Measurements from ENCODE around the gene BCOR.

BCOR gene

GRCh38 chrX:40084471-40085101 is 13.2 kb downstream of the BCOR start:
- DNase-seq (ENCODE audit: low read depth), result no peak

GRCh38 chrX:40083979-40084359 is 13.8 kb downstream of the BCOR start:
- DNase-seq (ENCODE audit: low read depth), result no peak

GRCh38 chrX:40083120-40083978 is 14.4 kb downstream of the BCOR start:
- no peak for DNase-seq (ENCODE audit: low read depth)

- no peak for DNase-seq (ENCODE audit: low read depth)
Observed at GRCh38 chrX:40082447-40083119, 15.2 kb downstream of the BCOR start.

GRCh38 chrX:40081679-40082068 is 16.1 kb downstream of the BCOR start:
- no peak for DNase-seq (ENCODE audit: low read depth)

- no peak for DNase-seq (ENCODE audit: low read depth)
Observed at GRCh38 chrX:40080894-40081678, 16.7 kb downstream of the BCOR start.

- no peak for DNase-seq (ENCODE audit: low read depth)
Observed at GRCh38 chrX:40079572-40079971, 18.2 kb downstream of the BCOR start.

- no peak for DNase-seq (ENCODE audit: low read depth)
Observed at GRCh38 chrX:40078489-40079227, 19.1 kb downstream of the BCOR start.

GRCh38 chrX:40077906-40078305 is 19.9 kb downstream of the BCOR start:
- DNase-seq (ENCODE audit: low read depth), result no peak

GRCh38 chrX:40076750-40077575 is 20.8 kb downstream of the BCOR start:
- DNase-seq (ENCODE audit: low read depth), result no peak

GRCh38 chrX:40074959-40075332 is 22.8 kb downstream of the BCOR start:
- DNase-seq (ENCODE audit: low read depth), result no peak

- no peak for DNase-seq (ENCODE audit: low read depth)
Observed at GRCh38 chrX:40074080-40074958, 23.4 kb downstream of the BCOR start.

- DNase-seq (ENCODE audit: low read depth), result no peak
Observed at GRCh38 chrX:40073439-40074054, 24.2 kb downstream of the BCOR start.

GRCh38 chrX:40072246-40072645 is 25.5 kb downstream of the BCOR start:
- no peak for DNase-seq (ENCODE audit: low read depth)

- no peak for DNase-seq (ENCODE audit: low read depth)
Observed at GRCh38 chrX:40068048-40068447, 29.7 kb downstream of the BCOR start.

- no peak for DNase-seq (ENCODE audit: low read depth)
Observed at GRCh38 chrX:40066700-40067099, 31.1 kb downstream of the BCOR start.

- DNase-seq (ENCODE audit: low read depth), result no peak
Observed at GRCh38 chrX:40065296-40066046, 32.3 kb downstream of the BCOR start.

GRCh38 chrX:40064055-40064597 is 33.6 kb downstream of the BCOR start:
- DNase-seq (ENCODE audit: low read depth), result no peak

Data from activated T-cell treated with anti-CD3 and anti-CD28 coated beads for 24 hours (primary cell).